ENCODE data around the gene ARMC2. TPM values are rescaled to one million over a fixed set of nuclear protein-coding genes. Genes with fewer than 3 reads are reported as not detected.
"Not testable (repeated sequence)": the region's sequence is repeated elsewhere in the genome, so short reads cannot be mapped to it uniquely, and the experiment has no call there.

The ARMC2 gene
- total RNA-seq, 2 experiments from 2014 or later: 5.3 to 7.4 TPM

DNA sequence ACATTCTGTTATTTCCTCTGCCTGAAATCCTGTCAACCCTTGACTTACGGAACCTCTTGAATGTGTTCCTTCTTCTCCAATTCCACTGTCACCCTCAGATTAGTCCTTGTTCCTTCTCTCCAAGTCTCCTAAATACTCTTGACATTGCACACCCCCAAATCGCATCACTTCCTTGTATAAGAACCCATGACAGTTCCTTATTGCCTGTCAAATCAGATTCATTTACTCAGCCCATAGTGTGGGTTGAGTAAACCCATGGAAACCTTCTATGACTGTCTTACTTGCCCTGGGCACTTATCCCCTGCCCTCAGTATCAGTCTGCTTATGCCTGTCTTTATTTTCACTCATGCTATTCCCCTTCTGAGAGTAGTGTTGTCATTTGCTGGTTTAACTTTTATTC, 40.5 kb downstream of the ARMC2 start:
- CTCF ChIA-PET: no interaction called here
- POLR2A ChIA-PET: no interaction called here

DNA sequence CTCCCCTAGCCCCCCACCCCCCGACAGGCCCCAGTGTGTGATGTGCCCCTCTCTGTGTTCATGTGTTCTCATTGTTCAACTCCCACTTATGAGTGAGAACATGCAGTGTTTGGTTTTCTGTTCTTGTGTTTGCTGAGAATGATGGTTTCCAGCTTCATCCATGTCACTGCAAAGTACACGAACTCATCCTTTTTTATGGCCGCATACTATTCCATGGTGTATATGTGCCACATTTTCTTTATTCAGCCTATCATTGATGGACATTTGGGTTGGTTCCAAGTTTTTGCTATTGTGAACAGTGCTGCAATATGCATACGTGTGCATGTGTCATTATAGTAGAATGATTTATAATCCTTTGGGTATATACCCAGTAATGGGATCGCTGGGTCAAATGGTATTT, 42.7 kb downstream of the ARMC2 start:
- POLR2A ChIA-PET, CTCF ChIA-PET: not testable (repeated sequence)

DNA sequence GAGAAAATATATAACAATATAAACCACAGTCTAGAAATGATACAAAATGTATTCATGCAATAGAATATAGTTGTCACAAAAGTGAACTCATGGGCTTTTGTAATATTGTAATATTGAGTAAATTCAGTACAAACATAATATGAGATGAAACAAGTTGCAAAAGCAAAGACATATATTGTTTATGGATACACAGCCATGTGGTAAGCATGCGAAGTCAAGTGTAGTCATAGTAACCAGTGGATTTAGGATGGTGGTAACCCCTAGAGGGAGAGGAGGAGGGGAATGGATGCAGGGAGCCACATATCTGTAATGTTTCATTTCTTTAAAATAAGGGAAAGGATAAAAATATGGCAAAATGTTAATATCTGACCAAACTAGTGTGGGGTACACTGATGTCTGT, 47.3 kb downstream of the ARMC2 start:
- ChIA-PET POLR2A (no interaction called here), CTCF (interaction anchor here (1.3 kb wide), 1 partner anchor 29 kb away, joined by 3 read pairs; no protein-coding TSS in a partner anchor)

- ChIA-PET POLR2A (no interaction called here), CTCF (interaction anchor here (1.0 kb wide), 1 partner anchor 26 kb away, joined by 3 read pairs; no protein-coding TSS in a partner anchor)
These were observed 48.0 kb downstream of the ARMC2 start for GRCh38 chr6:108896111-108896661.

DNA sequence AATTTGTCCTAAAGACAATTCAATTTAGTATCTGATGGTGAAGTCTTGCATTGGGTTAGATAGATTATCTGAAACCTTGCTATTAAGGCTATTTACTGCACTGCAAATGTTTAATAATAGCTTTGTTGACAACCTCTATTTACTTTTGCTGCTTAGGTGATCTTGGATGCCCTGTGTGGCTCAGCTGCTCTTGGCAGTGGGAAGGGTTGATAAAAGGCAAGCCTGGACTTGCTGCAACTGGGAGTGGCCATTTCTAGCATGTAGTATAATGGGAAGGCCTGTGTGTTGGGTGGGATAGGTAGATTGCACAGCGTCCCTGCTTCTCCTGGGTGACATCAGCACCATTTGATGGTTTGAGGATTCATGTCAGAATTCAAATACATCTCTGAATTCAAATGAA, 49.1 kb downstream of the ARMC2 start:
- ChIA-PET POLR2A (no interaction called here), CTCF (no interaction called here)

DNA sequence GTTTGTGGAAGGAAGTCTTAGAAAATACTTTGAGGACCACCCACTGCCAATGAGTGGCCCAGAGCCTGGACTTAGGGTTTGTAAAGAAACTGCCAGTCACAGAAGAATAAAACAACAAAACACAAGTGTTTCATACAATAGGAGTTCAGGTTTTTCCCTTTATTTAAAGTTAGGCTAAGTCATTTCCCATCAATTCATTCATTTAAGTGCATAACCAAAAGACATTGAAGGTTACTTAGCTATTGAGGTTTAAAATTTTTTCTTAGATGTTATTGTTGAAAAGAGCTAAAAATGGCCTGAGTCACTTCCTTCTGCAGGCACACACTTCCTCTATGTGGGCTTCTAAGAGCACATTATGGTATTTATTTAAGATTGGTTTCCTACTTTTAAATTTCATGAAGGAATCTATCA, 54.2 kb downstream of the ARMC2 start:
- POLR2A ChIA-PET: no interaction called here
- CTCF ChIA-PET: interaction anchor here (1.1 to 1.3 kb wide), 3 partner anchors 9 to 19 kb away, joined by 3 to 4 read pairs (median 3); no protein-coding TSS in a partner anchor

DNA sequence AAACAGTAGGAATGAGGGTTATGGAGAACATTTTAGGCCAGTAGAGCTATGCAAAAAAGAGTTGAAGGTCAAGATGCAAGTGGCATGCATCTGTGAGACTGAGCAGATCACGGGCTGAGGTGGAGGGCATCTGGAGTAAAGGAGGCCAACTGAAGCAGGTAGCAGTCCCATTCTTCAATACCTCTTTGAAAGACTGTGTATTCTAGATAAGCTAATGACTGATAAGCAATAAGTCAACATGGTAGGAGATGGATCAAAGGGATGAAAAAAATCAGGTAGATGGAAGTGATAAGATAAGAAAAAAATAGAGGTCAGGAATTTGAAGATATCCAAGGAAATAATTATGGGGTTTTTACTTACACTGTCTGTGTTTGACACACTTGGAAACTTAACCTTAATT, 55.6 kb downstream of the ARMC2 start:
- ChIA-PET POLR2A (no interaction called here), CTCF (interaction anchor here (0.7 kb wide), 2 partner anchors 9 to 48 kb away, joined by 3 read pairs; no protein-coding TSS in a partner anchor)

DNA sequence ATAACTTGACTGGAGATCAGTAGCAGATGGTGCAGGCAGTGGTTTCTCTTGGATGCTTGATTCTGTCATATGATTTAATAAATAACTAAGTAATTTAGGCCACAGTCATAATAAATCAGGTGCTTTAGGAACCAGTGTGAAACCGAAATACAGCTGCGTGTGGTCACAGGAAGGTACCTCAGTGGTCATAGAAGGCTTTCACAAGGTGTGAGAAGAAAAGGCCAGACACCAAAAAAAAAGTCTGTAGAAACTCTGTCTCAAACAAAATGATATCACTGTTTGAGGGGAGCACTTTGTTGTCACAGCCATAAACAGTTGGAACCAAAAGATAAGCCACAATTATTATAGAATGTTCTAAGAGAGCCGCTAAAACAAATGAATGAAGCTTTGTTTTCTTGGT, 56.5 kb downstream of the ARMC2 start:
- CTCF ChIA-PET: interaction anchor here (0.9 kb wide), 1 partner anchor 10 kb away, joined by 4 read pairs; no protein-coding TSS in a partner anchor

GRCh38 chr6:108914235-108915022, 66.2 kb downstream of the ARMC2 start:
- POLR2A ChIA-PET: no interaction called here
- CTCF ChIA-PET: interaction anchor here (0.7 to 1.5 kb wide), 3 partner anchors 9 to 12 kb away, joined by 3 to 4 read pairs (median 4); no protein-coding TSS in a partner anchor

More for the DNA sequence above, 56.5 kb downstream of the ARMC2 start:
- POLR2A ChIA-PET: interaction anchor here (0.9 kb wide), 1 partner anchor 190 kb away, joined by 3 read pairs; the partner anchor contains the start of gene CEP57L1

GRCh38 chr6:108915258-108915657, 67.0 kb downstream of the ARMC2 start:
- CTCF ChIA-PET: interaction anchor here (1.4 to 1.5 kb wide), 2 partner anchors 9 to 13 kb away, joined by 3 to 4 read pairs; no protein-coding TSS in a partner anchor
- POLR2A ChIA-PET: no interaction called here

- POLR2A ChIA-PET: no interaction called here
- CTCF ChIA-PET: interaction anchor here (1.3 to 1.6 kb wide), 4 partner anchors 8 to 157 kb away, joined by 3 to 5 read pairs (median 4); no protein-coding TSS in a partner anchor
These were observed 67.9 kb downstream of the ARMC2 start for GRCh38 chr6:108916026-108916686.

DNA sequence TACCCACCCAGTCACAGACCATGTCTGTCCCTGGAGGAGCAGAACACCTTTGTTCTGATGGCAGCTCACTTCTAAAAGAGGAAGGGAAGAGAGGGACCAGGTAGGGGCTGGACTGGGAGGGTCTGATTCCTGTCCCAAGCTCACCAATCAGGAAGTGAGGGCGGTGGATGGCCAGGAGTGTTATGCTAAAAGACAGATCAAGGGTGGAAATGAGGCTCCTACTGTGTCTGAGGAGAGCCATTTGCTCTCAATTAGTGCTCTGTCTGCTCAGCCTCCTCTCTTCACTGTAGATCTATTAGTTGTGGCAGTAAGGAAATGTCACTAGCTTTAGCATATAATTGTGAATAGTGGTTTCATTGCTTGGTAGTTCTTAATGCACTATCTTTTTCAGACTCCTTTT, 72.5 kb downstream of the ARMC2 start:
- ChIA-PET POLR2A (interaction anchor here (0.7 to 2.2 kb wide), 5 partner anchors 37 to 174 kb away, joined by 3 to 6 read pairs (median 4); partner anchors contain the start of genes ARMC2, CEP57L1 and SESN1), CTCF (interaction anchor here (1.2 to 1.9 kb wide), 4 partner anchors 15 to 147 kb away, joined by 3 to 8 read pairs (median 4); no protein-coding TSS in a partner anchor)

DNA sequence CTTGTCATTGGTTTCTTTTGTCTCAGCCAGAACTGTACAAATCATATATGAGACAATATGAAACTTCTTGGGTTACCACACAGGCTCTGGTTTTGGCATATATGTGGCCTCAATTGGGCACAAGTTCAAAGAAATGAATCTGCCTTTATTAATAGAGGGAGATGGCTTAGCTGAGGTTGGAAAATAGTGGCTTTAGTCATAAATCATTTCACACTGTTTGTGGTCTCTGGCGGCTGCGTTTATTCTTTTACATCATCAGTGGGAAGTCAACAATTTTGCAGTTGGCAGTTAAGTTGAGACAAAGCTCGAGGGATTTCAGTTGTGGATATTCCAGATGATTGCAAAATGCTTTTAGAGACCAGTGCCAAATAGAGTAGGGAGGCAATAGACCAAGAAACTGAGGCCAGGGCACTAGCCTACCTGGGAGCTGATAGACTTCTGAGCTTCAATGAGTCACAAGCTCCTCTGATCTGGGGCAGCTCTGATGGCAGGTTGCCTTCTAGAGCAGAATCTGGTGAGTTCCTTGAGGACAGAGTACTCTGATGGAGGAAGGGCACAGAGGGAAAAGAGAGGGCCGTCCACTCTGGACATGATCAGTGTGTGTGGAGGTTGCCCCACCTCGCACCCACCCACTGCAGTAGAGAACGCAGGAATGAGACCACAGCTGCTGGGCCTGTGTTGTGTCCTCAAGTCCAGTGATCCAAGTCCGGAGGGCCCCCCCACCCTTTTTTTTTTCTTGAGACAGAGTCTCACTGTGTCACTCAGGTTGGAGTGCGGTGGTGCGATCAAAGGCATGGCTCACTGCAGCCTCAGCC, 73.5 kb downstream of the ARMC2 start:
- ChIA-PET CTCF (interaction anchor here (1.0 to 1.7 kb wide), 5 partner anchors 20 to 87 kb away, joined by 3 to 8 read pairs (median 3); partner anchors contain the start of gene ARMC2), POLR2A (interaction anchor here (0.7 to 2.2 kb wide), 6 partner anchors 21 to 363 kb away, joined by 3 to 6 read pairs (median 4); partner anchors contain the start of gene CEP57L1)

GRCh38 chr6:108922499-108922898, 74.3 kb downstream of the ARMC2 start:
- CTCF ChIA-PET: interaction anchor here (1.0 to 1.6 kb wide), 2 partner anchors 21 to 75 kb away, joined by 3 read pairs; partner anchors contain the start of gene ARMC2
- POLR2A ChIA-PET: interaction anchor here (0.7 to 2.2 kb wide), 3 partner anchors 47 to 87 kb away, joined by 3 to 12 read pairs (median 5); no protein-coding TSS in a partner anchor

GRCh38 chr6:108927927-108928326, 79.7 kb downstream of the ARMC2 start:
- CTCF ChIA-PET: no interaction called here
- POLR2A ChIA-PET: no interaction called here

DNA sequence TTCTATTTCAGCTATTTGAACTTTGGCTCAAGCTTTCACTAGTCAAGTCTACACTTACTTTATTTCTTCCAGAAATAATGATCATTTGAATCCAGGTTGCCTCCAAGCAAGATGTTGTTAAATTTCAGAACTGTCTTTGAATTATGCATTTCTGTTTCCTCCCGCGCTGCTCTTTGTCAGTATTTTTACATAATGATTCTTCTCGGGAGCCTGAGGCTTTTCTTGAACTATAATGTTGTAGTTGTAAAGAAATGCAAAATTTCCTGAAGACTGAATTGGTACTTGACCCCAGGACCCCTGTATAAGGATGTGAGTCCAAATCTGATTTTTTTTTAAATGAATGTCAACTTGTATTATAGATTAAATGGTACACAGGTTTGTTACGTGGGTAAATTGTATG, 80.4 kb downstream of the ARMC2 start:
- CTCF ChIA-PET: no interaction called here
- POLR2A ChIA-PET: no interaction called here

GRCh38 chr6:108931090-108931489, 82.9 kb downstream of the ARMC2 start:
- POLR2A ChIA-PET: not testable (repeated sequence)
- CTCF ChIA-PET: interaction anchor here (0.7 to 1.2 kb wide), 2 partner anchors 71 to 143 kb away, joined by 3 read pairs; no protein-coding TSS in a partner anchor

DNA sequence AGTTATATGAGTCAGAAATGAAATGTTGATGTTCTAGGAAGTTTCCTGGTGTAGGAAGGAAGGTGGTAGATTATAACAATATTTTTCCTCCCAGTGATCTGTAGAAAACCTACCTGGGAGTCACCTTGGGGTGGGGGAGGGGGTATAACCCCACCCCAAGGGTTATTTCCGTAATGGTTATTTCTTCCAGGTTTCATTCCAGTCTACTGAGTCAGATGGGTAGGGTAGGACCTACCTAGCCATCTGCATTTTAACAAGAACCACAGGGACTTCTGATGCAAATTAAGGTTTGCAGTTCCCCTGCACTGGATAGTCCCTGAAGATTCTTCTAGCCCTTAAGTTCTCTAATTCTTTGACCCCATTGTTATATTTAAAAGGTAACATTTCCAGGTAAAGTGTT, 88.9 kb downstream of the ARMC2 start:
- ChIA-PET CTCF (no interaction called here), POLR2A (no interaction called here)

- ChIA-PET CTCF (no interaction called here), POLR2A (no interaction called here)
These were observed 92.5 kb downstream of the ARMC2 start for GRCh38 chr6:108940741-108941140.

All from activated CD8-positive, alpha-beta memory T cell treated with anti-CD3 and anti-CD28 coated beads for 36 hours (primary cell).